HUES6 (cell line): ENCODE measurements around the gene RELB.

Experiments
- H3K27ac ChIP-seq: 2 replicates; pipeline ENCODE4 v1.7.0; 2013; ENCODE audit warnings: low read depth, mild to moderate bottlenecking, low read length, inconsistent platforms
- H3K27me3 ChIP-seq: 2 replicates; pipeline ENCODE4 v1.6.1; 2013; ENCODE audit warnings: low read length; ENCODE audit not compliant: control insufficient read depth, insufficient read depth
- H3K36me3 ChIP-seq: 2 replicates; pipeline ENCODE4 v1.6.1; 2013; ENCODE audit warnings: low read length; ENCODE audit not compliant: control insufficient read depth, insufficient read depth
- H3K4me1 ChIP-seq: 2 replicates; pipeline ENCODE4 v1.6.1; 2013; ENCODE audit warnings: low read length; ENCODE audit not compliant: control insufficient read depth, insufficient read depth
- H3K4me3 ChIP-seq: 2 replicates; pipeline ENCODE4 v1.5.1; 2013; ENCODE audit warnings: low read depth, low read length
- H3K9ac ChIP-seq: one replicate; pipeline ENCODE4 v1.6.1; 2013; ENCODE audit warnings: mild to moderate bottlenecking, low read length
- H3K9me3 ChIP-seq: 2 replicates; pipeline ENCODE4 v1.6.1; 2013; ENCODE audit warnings: low read depth, low read length; ENCODE audit not compliant: control insufficient read depth, insufficient read depth

Gene RELB

GRCh38 chr19:45061965-45062364 lies 60.7 kb downstream of the RELB start:
- H3K27ac ChIP-seq, result no peak overlapping the region
- H3K9ac ChIP-seq, result no peak overlapping the region
- no peaks in the 10 kb centered on the region for H3K9me3 ChIP-seq
- peaks cover 4% of the 10 kb centered on the region; the same call in 1 of the 2 replicates for H3K4me1 ChIP-seq
- H3K36me3 ChIP-seq, result peaks cover 84% of the 10 kb centered on the region
- no peak overlapping the region for H3K4me3 ChIP-seq
- no peaks in the 10 kb centered on the region for H3K27me3 ChIP-seq

DNA sequence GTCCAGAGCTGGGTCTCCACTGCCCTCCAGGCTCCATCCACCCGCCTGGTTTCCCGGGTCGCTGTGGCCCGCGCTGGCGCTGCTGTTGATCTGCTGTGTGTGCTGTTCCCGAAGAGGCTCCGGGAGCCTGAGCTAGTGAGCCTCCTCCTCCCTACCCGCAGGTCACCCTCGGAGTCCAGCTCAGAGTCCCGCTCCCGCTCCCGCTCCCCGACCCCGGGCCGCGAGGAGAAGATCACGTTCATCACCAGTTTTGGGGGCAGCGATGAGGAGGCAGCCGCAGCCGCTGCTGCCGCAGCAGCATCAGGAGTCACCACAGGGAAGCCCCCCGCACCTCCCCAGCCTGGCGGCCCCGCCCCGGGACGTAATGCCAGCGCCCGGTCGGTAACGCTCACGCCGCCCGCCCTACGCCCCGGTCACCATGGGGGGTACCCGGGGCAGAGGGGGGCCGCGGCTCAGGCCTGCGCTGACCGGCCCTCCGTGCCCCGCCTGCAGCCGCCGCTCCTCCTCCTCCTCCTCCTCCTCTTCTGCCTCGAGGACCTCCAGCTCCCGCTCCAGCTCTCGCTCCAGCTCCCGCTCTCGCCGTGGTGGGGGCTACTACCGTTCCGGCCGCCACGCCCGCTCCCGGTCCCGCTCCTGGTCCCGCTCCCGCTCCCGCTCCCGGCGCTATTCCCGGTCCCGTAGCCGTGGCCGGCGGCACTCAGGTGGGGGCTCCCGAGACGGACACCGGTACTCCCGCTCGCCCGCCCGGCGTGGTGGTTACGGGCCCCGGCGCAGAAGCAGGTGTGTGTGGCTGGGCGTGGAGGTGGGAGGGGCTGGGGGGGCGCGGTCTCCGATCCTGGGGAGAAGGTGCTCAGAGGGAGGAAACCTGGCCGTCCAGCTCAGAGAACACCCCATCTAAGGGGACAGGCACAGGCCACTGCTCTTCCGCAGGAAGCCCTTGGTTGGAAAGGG lies 62.9 kb downstream of the RELB start:
- Histone ChIP-seq H3K9me3 (no peaks in the 10 kb centered on the region), H3K36me3 (peaks cover 78% of the 10 kb centered on the region), H3K9ac (no peak overlapping the region), H3K27me3 (no peaks in the 10 kb centered on the region), H3K4me1 (peaks cover 13% of the 10 kb centered on the region), H3K27ac (no peak overlapping the region), H3K4me3 (no peak overlapping the region)

DNA sequence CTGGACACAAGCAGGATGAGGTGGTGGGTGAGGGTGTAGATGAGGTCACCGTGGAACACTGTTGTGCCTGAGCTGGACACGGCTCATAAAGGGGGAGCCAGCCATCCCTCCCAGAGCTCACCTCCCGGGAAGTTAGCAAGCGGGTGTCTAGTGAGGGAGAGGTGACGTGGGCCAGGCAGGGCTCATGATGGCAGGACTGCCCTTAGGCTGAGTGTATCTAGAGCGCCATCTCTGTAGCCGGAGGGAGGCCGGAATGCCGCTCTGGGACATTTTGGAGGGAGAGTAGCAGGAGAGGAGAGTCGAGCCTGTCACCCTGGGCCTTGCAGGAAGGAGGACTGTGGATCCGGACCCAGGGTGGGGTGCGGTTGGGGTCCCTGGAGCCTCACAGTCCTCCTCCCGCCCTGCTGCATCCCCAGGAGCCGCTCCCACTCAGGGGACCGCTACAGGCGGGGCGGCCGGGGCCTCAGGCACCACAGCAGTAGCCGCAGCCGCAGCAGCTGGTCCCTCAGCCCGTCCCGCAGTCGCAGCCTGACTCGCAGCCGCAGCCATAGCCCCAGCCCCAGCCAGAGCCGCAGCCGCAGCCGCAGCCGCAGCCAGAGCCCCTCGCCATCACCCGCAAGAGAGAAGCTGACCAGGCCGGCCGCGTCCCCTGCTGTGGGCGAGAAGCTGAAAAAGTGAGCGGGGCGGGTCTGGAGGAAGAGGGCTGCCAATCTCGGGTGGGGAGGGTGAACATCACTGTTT lies 65.8 kb downstream of the RELB start:
- peaks cover 78% of the 10 kb centered on the region for H3K36me3 ChIP-seq
- H3K9ac ChIP-seq, result no peak overlapping the region
- H3K27ac ChIP-seq, result peak overlapping the region; percentile 65; the same call in 1 of the 2 replicates
- H3K27me3 ChIP-seq, result no peaks in the 10 kb centered on the region
- no peaks in the 10 kb centered on the region for H3K9me3 ChIP-seq
- no peak overlapping the region for H3K4me3 ChIP-seq
- peaks cover 16% of the 10 kb centered on the region for H3K4me1 ChIP-seq

DNA sequence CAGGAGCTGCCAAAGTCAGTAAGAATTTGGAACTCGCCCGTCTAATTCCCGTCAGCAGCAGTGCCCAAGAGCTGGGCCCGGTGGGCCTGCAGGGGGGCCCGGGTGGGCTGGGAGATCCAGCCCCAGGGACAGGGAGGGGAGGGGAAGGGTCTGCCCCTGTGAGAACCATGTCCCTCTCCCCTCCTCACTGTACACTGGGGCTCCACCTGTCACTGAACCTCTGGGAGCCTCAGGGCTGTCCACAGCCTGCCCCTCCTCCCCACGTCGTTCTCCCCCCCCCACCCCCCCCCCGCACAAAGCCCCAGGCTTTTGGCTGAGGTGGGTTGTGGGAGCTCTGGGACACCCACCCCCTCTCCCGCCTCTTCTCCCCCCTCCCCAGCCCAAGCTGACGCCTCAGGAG lies 66.8 kb downstream of the RELB start:
- Histone ChIP-seq H3K9me3 (no peaks in the 10 kb centered on the region), H3K4me1 (peaks cover 16% of the 10 kb centered on the region), H3K9ac (no peak overlapping the region), H3K27me3 (no peaks in the 10 kb centered on the region), H3K27ac (0 out of 2 replicates have a peak overlapping the region, but pooled peaks have one; percentile 65), H3K36me3 (peaks cover 80% of the 10 kb centered on the region), H3K4me3 (no peak overlapping the region)

- no peak overlapping the region for H3K9ac ChIP-seq
- H3K27me3 ChIP-seq, result no peaks in the 10 kb centered on the region
- no peaks in the 10 kb centered on the region for H3K9me3 ChIP-seq
- no peak overlapping the region for H3K4me3 ChIP-seq
- peaks cover 70% of the 10 kb centered on the region for H3K36me3 ChIP-seq
- H3K4me1 ChIP-seq, result peaks cover 16% of the 10 kb centered on the region
- no peak overlapping the region for H3K27ac ChIP-seq
These were observed 67.8 kb downstream of the RELB start for GRCh38 chr19:45069056-45069455.

GRCh38 chr19:45070214-45070613 lies 69.0 kb downstream of the RELB start:
- Histone ChIP-seq H3K9ac (no peak overlapping the region), H3K27ac (no peak overlapping the region), H3K36me3 (peaks cover 66% of the 10 kb centered on the region)

DNA sequence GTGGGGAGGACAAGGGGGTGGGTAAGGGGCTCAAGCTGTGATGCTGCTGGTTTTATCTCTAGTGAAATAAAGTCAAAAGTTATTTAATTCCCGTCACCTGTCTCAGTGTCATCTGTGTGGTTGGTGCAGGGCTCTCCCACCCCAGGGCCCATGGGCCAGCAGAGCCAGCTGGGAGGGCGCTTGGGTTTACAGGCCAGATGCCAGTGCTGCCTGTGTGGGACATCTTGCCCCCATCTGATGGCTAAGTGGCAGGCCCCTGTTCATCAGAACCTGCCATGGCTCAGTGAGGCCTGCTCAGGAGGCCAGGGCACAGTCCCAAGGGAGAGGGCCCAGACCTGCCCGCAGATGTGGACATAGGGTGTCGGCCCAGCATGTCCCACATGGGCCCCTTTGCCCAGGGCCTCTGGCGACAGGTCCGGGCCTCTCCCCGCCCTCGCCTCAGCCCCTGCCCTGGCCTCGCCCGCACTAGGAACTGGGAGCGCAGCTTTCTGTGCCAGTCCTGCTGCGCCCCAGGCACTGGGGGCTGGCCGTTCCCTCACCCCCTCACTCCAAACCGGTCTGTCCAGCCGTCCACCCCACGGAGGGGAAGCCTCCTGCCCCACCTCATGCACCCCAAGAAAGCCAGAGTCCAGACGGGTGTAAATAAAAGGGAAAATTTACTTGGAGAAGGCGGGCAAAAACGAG lies 69.7 kb downstream of the RELB start:
- H3K36me3 ChIP-seq, result peaks cover 59% of the 10 kb centered on the region
- H3K9ac ChIP-seq, result no peak overlapping the region
- no peaks in the 10 kb centered on the region for H3K9me3 ChIP-seq

More at GRCh38 chr19:45070214-45070613, 69.0 kb downstream of the RELB start:
- no peak overlapping the region for H3K4me3 ChIP-seq
- no peaks in the 10 kb centered on the region for H3K27me3 ChIP-seq
- peaks cover 22% of the 10 kb centered on the region for H3K4me1 ChIP-seq
- no peaks in the 10 kb centered on the region for H3K9me3 ChIP-seq

DNA sequence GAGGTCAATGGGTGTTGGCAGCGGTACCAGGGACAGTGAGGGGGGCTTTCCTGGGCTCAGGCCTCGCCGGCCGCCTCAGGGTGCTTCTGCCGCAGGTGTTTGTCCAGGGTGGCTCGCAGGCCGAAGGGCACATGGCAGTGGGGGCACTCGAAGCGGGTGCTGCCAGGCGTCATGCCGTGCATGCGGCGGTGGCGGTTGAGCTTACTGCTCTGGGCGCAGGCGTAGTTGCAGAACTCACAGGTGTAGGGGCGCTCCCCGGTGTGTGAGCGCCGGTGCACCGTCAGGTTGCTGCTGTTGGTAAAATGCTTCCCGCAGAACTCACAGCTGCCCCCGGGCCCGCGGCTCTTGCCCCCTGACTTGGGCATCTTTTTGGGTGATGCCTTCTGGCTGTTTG lies 70.3 kb downstream of the RELB start:
- Histone ChIP-seq H3K9me3 (no peaks in the 10 kb centered on the region), H3K27ac (no peak overlapping the region), H3K36me3 (peaks cover 59% of the 10 kb centered on the region), H3K4me3 (no peak overlapping the region), H3K4me1 (peaks cover 23% of the 10 kb centered on the region), H3K9ac (no peak overlapping the region), H3K27me3 (no peaks in the 10 kb centered on the region)

More for the DNA sequence above, 69.7 kb downstream of the RELB start:
- Histone ChIP-seq H3K27ac (no peak overlapping the region), H3K4me1 (peaks cover 22% of the 10 kb centered on the region), H3K27me3 (no peaks in the 10 kb centered on the region), H3K4me3 (no peak overlapping the region)

DNA sequence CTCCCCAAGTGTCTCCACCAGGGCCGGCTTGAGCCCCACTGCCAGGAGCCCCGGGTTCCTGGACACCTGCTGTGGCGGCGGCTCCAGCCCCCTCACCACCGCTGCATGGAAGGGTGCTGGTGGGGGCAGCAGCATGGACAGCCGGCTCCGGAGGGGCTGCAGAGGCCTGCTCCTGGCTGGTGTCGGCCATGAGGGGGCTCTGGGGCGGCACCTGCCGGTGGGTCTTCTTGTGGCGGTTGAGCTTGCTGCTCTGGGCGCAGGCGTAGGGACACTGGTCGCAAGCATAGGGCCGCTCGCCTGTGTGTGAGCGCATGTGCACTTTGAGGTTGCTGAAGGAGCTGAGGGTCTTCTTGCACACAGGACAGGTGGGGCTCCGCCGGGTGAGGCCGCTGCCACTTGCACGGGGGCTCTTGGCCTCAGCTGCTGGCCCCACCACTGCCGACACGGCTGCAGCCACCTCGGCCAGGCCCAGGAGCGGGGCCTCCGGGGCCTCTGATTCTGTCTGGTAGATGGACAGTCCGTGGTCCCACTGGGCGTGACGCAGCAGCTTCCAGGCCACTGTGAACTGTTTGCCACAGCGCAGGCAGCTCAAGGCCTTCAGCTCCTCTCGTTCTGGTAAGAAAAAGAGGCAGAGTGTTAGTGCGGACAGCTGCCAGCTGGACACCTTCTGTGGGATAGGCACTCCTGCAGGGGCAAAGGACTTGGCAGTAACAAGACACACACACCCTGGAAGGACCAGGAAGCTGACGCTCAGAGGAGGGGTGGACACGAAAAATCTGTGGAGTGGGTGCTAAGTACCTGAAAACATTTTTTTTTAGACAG lies 70.9 kb downstream of the RELB start:
- Histone ChIP-seq H3K36me3 (peaks cover 53% of the 10 kb centered on the region), H3K27ac (no peak overlapping the region), H3K9ac (no peak overlapping the region), H3K4me1 (peaks cover 25% of the 10 kb centered on the region), H3K4me3 (no peak overlapping the region), H3K9me3 (no peaks in the 10 kb centered on the region), H3K27me3 (no peaks in the 10 kb centered on the region)

DNA sequence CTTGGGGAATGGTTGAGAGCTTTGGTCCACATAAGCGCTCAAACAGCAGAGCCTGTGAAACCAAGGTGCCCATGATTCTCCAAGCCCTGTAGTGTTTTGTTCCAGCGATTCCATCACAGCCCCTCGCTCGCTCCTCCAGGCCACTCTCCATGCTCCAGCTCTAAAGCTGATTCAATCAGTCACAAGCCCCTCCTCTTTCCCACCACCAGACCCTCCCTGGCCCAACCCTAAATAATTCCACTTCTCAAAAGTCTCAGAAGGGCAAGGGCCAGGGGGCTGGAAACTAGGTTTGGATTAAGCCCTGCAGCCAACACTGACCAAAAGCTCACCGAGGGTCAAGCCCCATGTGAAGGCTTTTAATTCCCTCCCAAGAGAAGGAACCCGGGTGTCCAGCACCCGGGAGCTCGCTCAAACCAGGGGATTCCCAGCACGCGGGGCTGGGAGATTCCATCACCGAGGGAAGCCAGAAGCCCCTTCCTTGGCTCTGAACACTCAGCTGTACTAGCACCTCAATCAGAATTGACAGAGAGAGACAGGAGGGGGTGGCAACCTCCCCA lies 73.6 kb downstream of the RELB start:
- Histone ChIP-seq H3K36me3 (peaks cover 34% of the 10 kb centered on the region), H3K9ac (peak overlapping the region; percentile 56), H3K4me3 (peak overlapping the region; percentile 78), H3K4me1 (peaks cover 28% of the 10 kb centered on the region), H3K27me3 (no peaks in the 10 kb centered on the region), H3K27ac (no peak overlapping the region), H3K9me3 (no peaks in the 10 kb centered on the region)
